ENCODE results near the gene TSPEAR. TPM values are rescaled to one million over a fixed set of nuclear protein-coding genes. Genes with fewer than 3 reads are reported as not detected.

Gene TSPEAR
- total and polyA plus RNA-seq, 9 of the 15 experiments (the other 6 are each of a cell fraction or from before 2014, with no cell fraction given): not detected

DNA sequence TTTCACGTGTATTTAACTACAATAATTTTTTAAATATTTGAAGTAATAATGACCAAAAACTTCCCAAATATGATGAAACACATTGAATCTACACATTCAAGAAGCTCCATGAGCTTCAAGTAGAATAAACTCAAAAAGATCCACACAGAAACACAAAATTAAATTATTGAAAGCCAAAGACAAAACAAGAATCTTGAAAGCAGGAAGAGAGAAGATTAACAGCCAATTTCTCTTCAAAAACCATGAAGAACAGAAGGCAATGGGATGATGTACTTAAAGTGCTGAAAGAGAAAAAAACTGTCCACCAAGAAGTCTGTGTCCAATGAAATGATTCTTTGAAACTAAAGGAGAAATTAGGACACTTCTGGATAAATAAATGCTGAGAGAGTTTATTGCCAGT, 79.3 kb downstream of the TSPEAR start:
- ATAC-seq (no peak), DNase-seq (ENCODE audit: extremely low read depth in 1 of 4, low spot score in 3 of 4) (no peak), FAIRE-seq (peak; percentile 26)
- H4K20me1 ChIP-seq (replicated peaks; ENCODE audit: control insufficient read depth, insufficient read depth, low read length): no peaks in the 10 kb centered on the region
- H3K27ac ChIP-seq (ENCODE audit: extremely low read depth, low read depth, low read length): no peak overlapping the region
- H3K79me2 ChIP-seq (ENCODE audit: control insufficient read depth, insufficient read depth, low read length): no peaks in the 10 kb centered on the region
- H3K4me2 ChIP-seq (ENCODE audit: insufficient read depth, low read length): no peak overlapping the region
- intact Hi-C loops (cut with micrococcal nuclease): no loop called here
- in situ Hi-C loops (cut with MboI): no loop called here
- H3K27me3 ChIP-seq (ENCODE audit: control insufficient read depth in 2 of 2, insufficient read depth in 2 of 2, low read length in 2 of 2): peaks cover 0 to 12% of the 10 kb centered on the region in 2 experiments; a peak in 2 of 5 replicates
- ChIA-PET CTCF (ENCODE audit: low intra/inter-chr PET ratio) (no interaction called here), POLR2A (no interaction called here)
- H2AFZ ChIP-seq (ENCODE audit: low read depth, low read length): no peak overlapping the region
- no peak overlapping the region for H3K4me3 ChIP-seq
- no peaks in the 10 kb centered on the region for H3K36me3 ChIP-seq (ENCODE audit: control insufficient read depth, insufficient read depth, low read length)
- TF ChIP-seq TRIM28 (IDR thresholded peaks at IDR 0.05) (peak; percentile 84), GATAD2A (IDR thresholded peaks at IDR 0.05) (no peak), CBX3 (IDR thresholded peaks at IDR 0.05; ENCODE audit: borderline replicate concordance in 1 of 2, low read length in 2 of 2) (0 out of 3 replicates have a peak, but pooled peaks of 1 of the 2 experiments have one; percentile 70)
- TF ChIP-seq, protein P1, sequence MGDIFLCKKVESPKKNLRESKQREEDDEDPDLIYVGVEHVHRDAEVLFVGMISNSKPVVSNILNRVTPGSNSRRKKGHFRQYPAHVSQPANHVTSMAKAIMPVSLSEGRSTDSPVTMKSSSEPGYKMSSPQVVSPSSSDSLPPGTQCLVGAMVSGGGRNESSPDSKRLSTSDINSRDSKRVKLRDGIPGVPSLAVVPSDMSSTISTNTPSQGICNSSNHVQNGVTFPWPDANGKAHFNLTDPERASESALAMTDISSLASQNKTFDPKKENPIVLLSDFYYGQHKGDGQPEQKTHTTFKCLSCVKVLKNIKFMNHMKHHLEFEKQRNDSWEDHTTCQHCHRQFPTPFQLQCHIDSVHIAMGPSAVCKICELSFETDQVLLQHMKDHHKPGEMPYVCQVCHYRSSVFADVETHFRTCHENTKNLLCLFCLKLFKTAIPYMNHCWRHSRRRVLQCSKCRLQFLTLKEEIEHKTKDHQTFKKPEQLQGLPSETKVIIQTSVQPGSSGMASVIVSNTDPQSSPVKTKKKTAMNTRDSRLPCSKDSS (IDR thresholded peaks at IDR 0.05; ENCODE audit: low read depth, partially characterized antibody): peak; percentile 50
- BruUV-seq (replicated peaks): no TSS peak
- no peak overlapping the region for H3K9ac ChIP-seq (ENCODE audit: insufficient read depth in 1 of 2, low read depth in 2 of 2, low read length in 2 of 2)
- H3K9me1 ChIP-seq (ENCODE audit: control insufficient read depth, insufficient read depth, low read length): no peaks in the 10 kb centered on the region
- H3K4me1 ChIP-seq (replicated peaks in 1 of 2; ENCODE audit: control insufficient read depth in 2 of 2, insufficient read depth in 2 of 2, low read length in 2 of 2): no peaks in the 10 kb centered on the region
- H3K9me3 ChIP-seq (replicated peaks; ENCODE audit: control insufficient read depth, insufficient read depth, low read depth, low read length): peaks cover 5% of the 10 kb centered on the region; the same call in 1 of the 2 replicates
- WGBS (ENCODE audit: insufficient coverage, low coverage, missing lambda C conversion rate): 0% methylated on average over 1 of the region's 1 CpG

DNA sequence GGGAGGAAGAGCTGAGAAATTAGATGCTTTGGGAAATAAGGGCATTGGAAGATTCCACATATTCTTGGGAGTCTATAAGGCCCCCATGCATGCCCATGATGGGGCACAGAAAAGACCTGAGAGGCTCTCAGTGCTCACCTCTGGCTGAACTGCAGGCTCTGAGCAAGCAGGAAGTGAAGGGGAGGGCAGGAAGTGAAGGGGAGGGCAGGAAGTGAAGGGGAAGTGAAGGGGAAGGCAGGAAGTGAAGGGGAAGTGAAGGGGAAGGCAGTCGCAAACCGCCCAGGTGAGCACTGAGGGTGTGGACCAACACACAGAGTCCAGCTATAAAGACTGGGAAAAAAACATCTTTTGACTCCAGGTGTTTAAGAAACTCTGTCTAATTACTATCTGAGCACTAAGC, 80.9 kb downstream of the TSPEAR start:
- H2AFZ ChIP-seq (ENCODE audit: low read depth, low read length): no peak overlapping the region
- no peaks in the 10 kb centered on the region for H3K79me2 ChIP-seq (ENCODE audit: control insufficient read depth, insufficient read depth, low read length)
- ChIA-PET POLR2A (interaction anchor here (0.7 kb wide), 1 partner anchor 113 kb away, joined by 3 read pairs; no protein-coding TSS in a partner anchor), CTCF (ENCODE audit: low intra/inter-chr PET ratio) (no interaction called here)
- 21% methylated on average over 2 of the region's 2 CpGs for WGBS (ENCODE audit: insufficient coverage, low coverage, missing lambda C conversion rate)
- FAIRE-seq: no peak
- no peaks in the 10 kb centered on the region for H4K20me1 ChIP-seq (replicated peaks; ENCODE audit: control insufficient read depth, insufficient read depth, low read length)
- H3K4me1 ChIP-seq (replicated peaks in 1 of 2; ENCODE audit: control insufficient read depth in 2 of 2, insufficient read depth in 2 of 2, low read length in 2 of 2): no peaks in the 10 kb centered on the region
- in situ Hi-C loops (cut with MboI) (no loop called here), intact Hi-C loops (cut with micrococcal nuclease) (no loop called here)
- ATAC-seq: no peak
- H3K36me3 ChIP-seq (ENCODE audit: control insufficient read depth, insufficient read depth, low read length): no peaks in the 10 kb centered on the region
- H3K9me3 ChIP-seq (replicated peaks; ENCODE audit: control insufficient read depth, insufficient read depth, low read depth, low read length): peaks cover 5% of the 10 kb centered on the region; the same call in 1 of the 2 replicates
- no peak overlapping the region for H3K27ac ChIP-seq (ENCODE audit: extremely low read depth, low read depth, low read length)
- H3K4me3 ChIP-seq: no peak overlapping the region
- H3K9ac ChIP-seq (ENCODE audit: insufficient read depth in 1 of 2, low read depth in 2 of 2, low read length in 2 of 2): no peak overlapping the region
- no peak for DNase-seq (ENCODE audit: extremely low read depth in 1 of 4, low spot score in 3 of 4)
- H3K9me1 ChIP-seq (ENCODE audit: control insufficient read depth, insufficient read depth, low read length): no peaks in the 10 kb centered on the region
- peaks cover 0 to 6% of the 10 kb centered on the region in 2 experiments; a peak in 1 of 5 replicates for H3K27me3 ChIP-seq (ENCODE audit: control insufficient read depth in 2 of 2, insufficient read depth in 2 of 2, low read length in 2 of 2)
- no TSS peak for BruUV-seq (replicated peaks)
- no peak overlapping the region for H3K4me2 ChIP-seq (ENCODE audit: insufficient read depth, low read length)
- TF ChIP-seq NCOA1 (IDR thresholded peaks at IDR 0.05; ENCODE audit: low read depth) (no peak), LCOR (CRISPR knock-in tag; IDR thresholded peaks at IDR 0.05) (no peak), CBFA2T2 (conservative IDR thresholded peaks at IDR 0.05) (no peak), KLF10 (CRISPR knock-in tag; IDR thresholded peaks at IDR 0.05) (no peak), NUFIP1 (IDR thresholded peaks at IDR 0.05; ENCODE audit: partially characterized antibody) (no peak), ESRRA (IDR thresholded peaks at IDR 0.05; ENCODE audit: borderline replicate concordance, low read depth) (no peak)
- TF ChIP-seq, protein P2, sequence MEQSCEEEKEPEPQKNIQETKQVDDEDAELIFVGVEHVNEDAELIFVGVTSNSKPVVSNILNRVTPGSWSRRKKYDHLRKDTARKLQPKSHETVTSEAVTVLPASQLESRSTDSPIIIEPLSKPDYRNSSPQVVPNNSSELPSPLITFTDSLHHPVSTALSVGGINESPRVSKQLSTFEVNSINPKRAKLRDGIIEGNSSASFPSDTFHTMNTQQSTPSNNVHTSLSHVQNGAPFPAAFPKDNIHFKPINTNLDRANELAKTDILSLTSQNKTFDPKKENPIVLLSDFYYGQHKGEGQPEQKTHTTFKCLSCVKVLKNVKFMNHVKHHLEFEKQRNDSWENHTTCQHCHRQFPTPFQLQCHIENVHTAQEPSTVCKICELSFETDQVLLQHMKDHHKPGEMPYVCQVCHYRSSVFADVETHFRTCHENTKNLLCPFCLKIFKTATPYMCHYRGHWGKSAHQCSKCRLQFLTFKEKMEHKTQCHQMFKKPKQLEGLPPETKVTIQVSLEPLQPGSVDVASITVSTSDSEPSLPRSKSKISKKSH (CRISPR knock-in tag; IDR thresholded peaks at IDR 0.05): no peak
- TF ChIP-seq, protein P3, sequence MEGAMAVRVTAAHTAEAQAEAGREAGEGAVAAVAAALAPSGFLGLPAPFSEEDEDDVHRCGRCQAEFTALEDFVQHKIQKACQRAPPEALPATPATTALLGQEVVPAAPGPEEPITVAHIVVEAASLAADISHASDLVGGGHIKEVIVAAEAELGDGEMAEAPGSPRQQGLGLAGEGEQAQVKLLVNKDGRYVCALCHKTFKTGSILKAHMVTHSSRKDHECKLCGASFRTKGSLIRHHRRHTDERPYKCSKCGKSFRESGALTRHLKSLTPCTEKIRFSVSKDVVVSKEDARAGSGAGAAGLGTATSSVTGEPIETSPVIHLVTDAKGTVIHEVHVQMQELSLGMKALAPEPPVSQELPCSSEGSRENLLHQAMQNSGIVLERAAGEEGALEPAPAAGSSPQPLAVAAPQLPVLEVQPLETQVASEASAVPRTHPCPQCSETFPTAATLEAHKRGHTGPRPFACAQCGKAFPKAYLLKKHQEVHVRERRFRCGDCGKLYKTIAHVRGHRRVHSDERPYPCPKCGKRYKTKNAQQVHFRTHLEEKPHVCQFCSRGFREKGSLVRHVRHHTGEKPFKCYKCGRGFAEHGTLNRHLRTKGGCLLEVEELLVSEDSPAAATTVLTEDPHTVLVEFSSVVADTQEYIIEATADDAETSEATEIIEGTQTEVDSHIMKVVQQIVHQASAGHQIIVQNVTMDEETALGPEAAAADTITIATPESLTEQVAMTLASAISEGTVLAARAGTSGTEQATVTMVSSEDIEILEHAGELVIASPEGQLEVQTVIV (CRISPR knock-in tag; IDR thresholded peaks at IDR 0.05; ENCODE audit: borderline replicate concordance): no peak
